ENCODE data around the gene KDM2A. TPM values are rescaled to one million over a fixed set of nuclear protein-coding genes. Genes with fewer than 3 reads are reported as not detected.

Gene KDM2A
- total RNA-seq, 4 donors from 2014 or later: 44.9 to 69.5 (median 51.4) TPM

GRCh38 chr11:67255353-67255752, 136.3 kb downstream of the KDM2A start:
- Histone ChIP-seq H3K9me3 (no peaks in the 10 kb centered on the region), H3K27ac (replicated peaks in 1 of 4) (no peak overlapping the region), H3K27me3 (no peaks in the 10 kb centered on the region), H3K4me3 (no peak overlapping the region), H3K36me3 (peaks cover 52 to 76% (median 70%) of the 10 kb centered on the region in 4 donors), H3K4me1 (peaks cover 0 to 13% (median 10%) of the 10 kb centered on the region in 4 donors)
- 87% methylated on average over 9 of the region's 10 CpGs for WGBS
- no peak for DNase-seq (ENCODE audit: extremely low spot score)
- TF ChIP-seq POLR2AphosphoS5 (IDR thresholded peaks at IDR 0.05) (no peak), CTCF (IDR thresholded peaks at IDR 0.05) (no peak), POLR2A (IDR thresholded peaks at IDR 0.05; ENCODE audit: low read depth) (no peak), EP300 (IDR thresholded peaks at IDR 0.05) (no peak)
- intact Hi-C loops (cut with DNase I): no loop called here

GRCh38 chr11:67255864-67256263, 136.8 kb downstream of the KDM2A start:
- WGBS: 77% methylated on average over 8 of the region's 8 CpGs
- H3K27ac ChIP-seq (replicated peaks in 1 of 4): no peak overlapping the region
- no peaks in the 10 kb centered on the region for H3K9me3 ChIP-seq
- H3K4me3 ChIP-seq: no peak overlapping the region
- no peaks in the 10 kb centered on the region for H3K27me3 ChIP-seq
- H3K36me3 ChIP-seq: peaks cover 47 to 71% (median 65%) of the 10 kb centered on the region in 4 donors
- H3K4me1 ChIP-seq: peaks cover 0 to 16% (median 11%) of the 10 kb centered on the region in 4 donors
- no peak for TF ChIP-seq CTCF (IDR thresholded peaks at IDR 0.05)
- no peak for TF ChIP-seq POLR2A (IDR thresholded peaks at IDR 0.05; ENCODE audit: low read depth)
- TF ChIP-seq EP300 (IDR thresholded peaks at IDR 0.05): no peak
- TF ChIP-seq POLR2AphosphoS5 (IDR thresholded peaks at IDR 0.05): no peak
- intact Hi-C loops (cut with DNase I): no loop called here
- DNase-seq (ENCODE audit: extremely low spot score): no peak

- no peak overlapping the region for H3K4me3 ChIP-seq
- no peak for DNase-seq (ENCODE audit: extremely low spot score)
- H3K36me3 ChIP-seq: peaks cover 43 to 64% (median 57%) of the 10 kb centered on the region in 4 donors
- no peaks in the 10 kb centered on the region for H3K27me3 ChIP-seq
- H3K27ac ChIP-seq (replicated peaks in 1 of 4): no peak overlapping the region
- WGBS: 78% methylated on average over 5 of the region's 5 CpGs
- no peaks in the 10 kb centered on the region for H3K9me3 ChIP-seq
- peaks cover 1 to 23% (median 18%) of the 10 kb centered on the region in 4 donors for H3K4me1 ChIP-seq
- intact Hi-C loops (cut with DNase I): no loop called here
- TF ChIP-seq CTCF (IDR thresholded peaks at IDR 0.05) (no peak), EP300 (IDR thresholded peaks at IDR 0.05) (no peak), POLR2AphosphoS5 (IDR thresholded peaks at IDR 0.05) (no peak), POLR2A (IDR thresholded peaks at IDR 0.05; ENCODE audit: low read depth) (no peak)
Measured at GRCh38 chr11:67256477-67257135, 137.5 kb downstream of the KDM2A start.

GRCh38 chr11:67260406-67260805, 141.3 kb downstream of the KDM2A start:
- WGBS: 93% methylated on average over 6 of the region's 6 CpGs
- H3K9me3 ChIP-seq: no peaks in the 10 kb centered on the region
- DNase-seq (ENCODE audit: extremely low spot score): no peak
- no peak overlapping the region for H3K27ac ChIP-seq (replicated peaks in 1 of 4)
- intact Hi-C loops (cut with DNase I): loop anchor here (5.0 kb wide), 1 partner anchor 122 kb away; no protein-coding TSS in a partner anchor
- H3K36me3 ChIP-seq: peaks cover 8 to 26% (median 19%) of the 10 kb centered on the region in 4 donors
- no peak overlapping the region for H3K4me3 ChIP-seq
- H3K4me1 ChIP-seq: peaks cover 17 to 35% (median 27%) of the 10 kb centered on the region in 4 donors
- no peaks in the 10 kb centered on the region for H3K27me3 ChIP-seq
- TF ChIP-seq POLR2AphosphoS5 (IDR thresholded peaks at IDR 0.05) (no peak), CTCF (IDR thresholded peaks at IDR 0.05) (no peak), EP300 (IDR thresholded peaks at IDR 0.05) (no peak), POLR2A (IDR thresholded peaks at IDR 0.05; ENCODE audit: low read depth) (no peak)
